Subcutaneous abdominal adipose tissue (tissue), 5 donors: ENCODE measurements around the gene RANGAP1.

Experiments
- H3K27ac ChIP-seq: one replicate; pipeline ENCODE4 v1.7.0; 2013; ENCODE audit warnings: low read depth, mild to moderate bottlenecking, inconsistent platforms, low read length, moderate library complexity
- H3K27me3 ChIP-seq, 5 donors: one replicate each; pipeline ENCODE4 v1.7.0; 2013; ENCODE audit warnings: low read length in 5 of 5, inconsistent platforms in 1 of 5; ENCODE audit not compliant: control insufficient read depth in 5 of 5, insufficient read depth in 4 of 5
- H3K36me3 ChIP-seq, 5 donors: one replicate each; pipeline ENCODE4 v1.7.0; 2013; ENCODE audit warnings: low read length in 5 of 5; ENCODE audit not compliant: control insufficient read depth in 5 of 5, insufficient read depth in 5 of 5
- H3K4me1 ChIP-seq, 5 donors: one replicate each; pipeline ENCODE4 v1.7.0; 2013; ENCODE audit warnings: low read length in 5 of 5, mild to moderate bottlenecking in 3 of 5, moderate library complexity in 1 of 5; ENCODE audit not compliant: control insufficient read depth in 5 of 5, insufficient read depth in 5 of 5
- H3K4me3 ChIP-seq, 5 donors: one replicate each; pipeline ENCODE4 v1.7.0; 2013; ENCODE audit warnings: low read length in 5 of 5, low read depth in 1 of 5
- H3K9ac ChIP-seq, 5 donors: one replicate each; pipeline ENCODE4 v1.7.0; 2013; ENCODE audit warnings: low read length in 5 of 5, mild to moderate bottlenecking in 4 of 5, moderate library complexity in 3 of 5
- H3K9me3 ChIP-seq, 5 donors: one replicate each; pipeline ENCODE4 v1.7.0; 2013; ENCODE audit warnings: low read length in 5 of 5; ENCODE audit not compliant: control insufficient read depth in 5 of 5
- donor health status: healthy.
- donor health status: healthy.
- donor health status: healthy.
- donor health status: healthy.
- donor health status: healthy.

The RANGAP1 gene

DNA sequence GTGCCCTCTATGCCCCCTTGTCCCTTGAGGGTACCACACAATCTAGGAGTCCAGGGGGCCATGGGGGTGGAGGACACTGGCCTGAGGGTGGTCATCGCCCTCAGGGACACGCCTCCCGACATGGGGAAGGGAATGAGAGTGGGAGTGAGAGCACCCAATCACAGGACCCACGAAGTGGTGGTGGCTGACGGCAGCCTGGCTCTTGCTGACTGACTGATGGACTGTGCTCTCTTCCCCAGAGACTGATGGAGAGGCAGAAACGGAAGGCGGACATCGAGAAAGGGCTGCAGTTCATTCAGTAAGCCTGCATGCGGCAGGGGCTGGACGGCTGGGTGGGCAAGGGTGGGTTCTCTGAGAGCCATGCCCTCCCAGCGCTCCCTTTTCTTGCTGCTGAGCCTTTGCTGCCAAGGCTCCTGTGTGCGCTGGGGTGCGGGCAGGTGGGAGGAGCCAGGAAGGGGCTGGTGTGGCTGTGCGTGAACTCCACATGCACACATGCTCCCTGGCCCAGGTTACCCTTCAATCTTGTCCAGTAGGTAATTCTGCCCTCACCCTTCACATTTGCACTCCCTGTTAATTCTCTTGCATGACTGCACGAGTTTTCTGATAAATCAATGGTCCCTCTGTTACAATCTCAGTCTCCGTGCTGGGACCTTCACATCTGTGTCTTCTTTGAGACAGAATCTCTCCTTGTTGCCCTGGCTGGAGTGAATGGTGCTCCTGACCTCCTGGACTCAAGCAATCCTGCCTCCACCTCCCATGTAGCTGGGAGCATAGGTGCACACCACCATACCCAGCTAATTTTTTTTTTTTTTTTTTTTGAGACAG is 34.6 kb upstream of the RANGAP1 start:
- Histone ChIP-seq H3K27ac (no peak overlapping the region), H3K4me1 (no peaks in the 10 kb centered on the region), H3K27me3 (no peaks in the 10 kb centered on the region), H3K9ac (no peak overlapping the region), H3K4me3 (no peak overlapping the region), H3K9me3 (no peaks in the 10 kb centered on the region), H3K36me3 (peaks cover 0 to 40% (median 35%) of the 10 kb centered on the region in 5 donors)

GRCh38 chr22:41315586-41315985 is 29.6 kb upstream of the RANGAP1 start:
- Histone ChIP-seq H3K27me3 (no peaks in the 10 kb centered on the region), H3K36me3 (peaks cover 0 to 10% (median 4%) of the 10 kb centered on the region in 5 donors), H3K4me3 (no peak overlapping the region), H3K4me1 (no peaks in the 10 kb centered on the region), H3K27ac (no peak overlapping the region), H3K9me3 (no peaks in the 10 kb centered on the region), H3K9ac (no peak overlapping the region)

GRCh38 chr22:41314821-41315220 is 28.8 kb upstream of the RANGAP1 start:
- Histone ChIP-seq H3K36me3 (peaks cover 0 to 9% (median 0%) of the 10 kb centered on the region in 5 donors), H3K9ac (no peak overlapping the region), H3K4me3 (no peak overlapping the region), H3K27ac (no peak overlapping the region), H3K9me3 (no peaks in the 10 kb centered on the region), H3K27me3 (no peaks in the 10 kb centered on the region), H3K4me1 (no peaks in the 10 kb centered on the region)

DNA sequence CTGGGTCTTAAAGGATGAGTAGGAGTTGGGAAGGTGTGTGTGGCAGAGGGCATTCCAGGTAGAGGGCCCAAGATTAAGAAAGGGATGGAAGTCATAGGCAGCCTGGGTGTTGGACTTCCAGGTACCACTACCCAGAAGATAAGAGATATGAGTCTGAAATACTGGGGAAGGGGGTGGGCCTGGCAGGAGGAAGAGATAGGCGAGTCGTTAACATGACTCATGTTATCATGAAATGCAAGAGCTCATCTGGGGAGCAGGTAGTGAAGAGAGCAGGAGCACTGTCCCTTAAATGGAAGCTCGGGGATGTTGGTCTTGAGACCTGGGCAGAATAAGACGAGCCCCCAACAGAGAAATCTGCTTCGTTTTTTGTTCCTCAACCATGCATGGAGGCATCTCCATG is 25.5 kb upstream of the RANGAP1 start:
- Histone ChIP-seq H3K4me1 (peaks cover 6 to 19% (median 15%) of the 10 kb centered on the region in 5 donors), H3K27me3 (no peaks in the 10 kb centered on the region), H3K9ac (no peak overlapping the region), H3K36me3 (peaks cover 0 to 12% (median 0%) of the 10 kb centered on the region in 5 donors), H3K27ac (no peak overlapping the region), H3K9me3 (no peaks in the 10 kb centered on the region), H3K4me3 (no peak overlapping the region)

GRCh38 chr22:41310336-41310735 is 24.3 kb upstream of the RANGAP1 start:
- no peak overlapping the region for H3K27ac ChIP-seq
- H3K27me3 ChIP-seq: no peaks in the 10 kb centered on the region
- no peak overlapping the region for H3K9ac ChIP-seq

DNA sequence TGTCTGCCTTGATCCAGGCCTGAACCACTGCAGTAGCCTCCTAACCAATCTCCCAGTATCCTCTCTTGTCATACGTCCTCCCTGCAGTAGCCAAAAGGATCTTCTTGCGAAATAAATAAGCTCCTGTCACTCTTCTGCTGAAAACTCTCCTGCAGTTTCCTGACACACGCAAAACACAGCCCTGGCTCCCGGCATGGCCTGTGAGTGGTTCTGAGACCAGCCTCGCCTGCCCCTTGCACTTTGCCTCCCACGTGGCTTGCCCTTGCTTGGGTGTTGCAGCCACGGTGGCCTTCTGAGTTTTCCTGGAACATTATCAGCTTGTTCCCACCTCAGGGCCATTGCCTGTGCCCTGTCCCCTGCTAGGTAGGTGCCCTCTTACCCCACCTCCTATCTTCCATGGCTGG is 22.6 kb upstream of the RANGAP1 start:
- H3K4me1 ChIP-seq: peaks cover 6 to 23% (median 15%) of the 10 kb centered on the region in 5 donors
- H3K9me3 ChIP-seq: no peaks in the 10 kb centered on the region
- no peaks in the 10 kb centered on the region for H3K27me3 ChIP-seq
- no peak overlapping the region for H3K4me3 ChIP-seq
- H3K9ac ChIP-seq: peak overlapping the region in 1 of 5 donors; percentile 38
- peak overlapping the region; percentile 1 for H3K27ac ChIP-seq
- H3K36me3 ChIP-seq: peaks cover 0 to 8% (median 0%) of the 10 kb centered on the region in 5 donors

More at GRCh38 chr22:41310336-41310735, 24.3 kb upstream of the RANGAP1 start:
- Histone ChIP-seq H3K36me3 (peaks cover 0 to 9% (median 0%) of the 10 kb centered on the region in 5 donors), H3K9me3 (no peaks in the 10 kb centered on the region), H3K4me1 (peaks cover 6 to 23% (median 15%) of the 10 kb centered on the region in 5 donors), H3K4me3 (no peak overlapping the region)

- H3K27ac ChIP-seq: peak overlapping the region; percentile 1
- no peaks in the 10 kb centered on the region for H3K9me3 ChIP-seq
- peaks cover 0 to 8% (median 0%) of the 10 kb centered on the region in 5 donors for H3K36me3 ChIP-seq
- no peaks in the 10 kb centered on the region for H3K27me3 ChIP-seq
- no peak overlapping the region for H3K9ac ChIP-seq
- no peak overlapping the region for H3K4me3 ChIP-seq
- peaks cover 8 to 27% (median 19%) of the 10 kb centered on the region in 5 donors for H3K4me1 ChIP-seq
Observed at GRCh38 chr22:41308054-41308453, 22.1 kb upstream of the RANGAP1 start.

GRCh38 chr22:41305646-41306045 is 19.7 kb upstream of the RANGAP1 start:
- Histone ChIP-seq H3K9ac (no peak overlapping the region), H3K27me3 (no peaks in the 10 kb centered on the region), H3K4me3 (no peak overlapping the region), H3K36me3 (peaks cover 0 to 8% (median 0%) of the 10 kb centered on the region in 5 donors), H3K27ac (no peak overlapping the region), H3K4me1 (peaks cover 12 to 41% (median 31%) of the 10 kb centered on the region in 5 donors), H3K9me3 (no peaks in the 10 kb centered on the region)

DNA sequence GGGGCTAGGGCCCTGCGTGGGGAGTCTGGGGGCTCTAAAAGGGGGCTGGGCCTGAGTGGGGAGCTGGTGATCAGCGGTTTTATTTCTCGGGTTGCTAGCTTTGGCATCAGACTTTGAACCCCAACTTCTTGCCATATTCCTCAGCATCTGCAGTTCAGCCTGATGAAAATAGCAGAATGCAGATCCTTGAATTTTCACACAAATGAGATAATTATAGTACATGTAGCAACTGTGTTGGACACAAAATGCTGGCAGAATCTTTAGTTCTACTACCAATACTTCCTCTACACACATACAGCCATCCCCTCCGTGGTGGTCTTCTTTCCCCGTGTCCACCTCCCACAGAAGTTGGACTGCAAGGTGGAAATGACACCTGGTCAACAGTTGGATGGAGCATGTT is 16.8 kb upstream of the RANGAP1 start:
- H3K27ac ChIP-seq: peak overlapping the region; percentile 91
- H3K36me3 ChIP-seq: no peaks in the 10 kb centered on the region
- peaks cover 6 to 29% (median 18%) of the 10 kb centered on the region in 5 donors for H3K4me1 ChIP-seq
- no peaks in the 10 kb centered on the region for H3K27me3 ChIP-seq
- H3K9ac ChIP-seq: peak overlapping the region; percentile 75 to 97 (median 93)
- no peaks in the 10 kb centered on the region for H3K9me3 ChIP-seq
- H3K4me3 ChIP-seq: peak overlapping the region; percentile 65 to 83 (median 78)

GRCh38 chr22:41302021-41302767 is 16.2 kb upstream of the RANGAP1 start:
- no peaks in the 10 kb centered on the region for H3K36me3 ChIP-seq
- H3K9ac ChIP-seq: peak overlapping the region; percentile 75 to 97 (median 93)
- H3K4me3 ChIP-seq: peak overlapping the region; percentile 65 to 83 (median 78)
- H3K27ac ChIP-seq: peak overlapping the region; percentile 91
- no peaks in the 10 kb centered on the region for H3K27me3 ChIP-seq
- peaks cover 6 to 23% (median 17%) of the 10 kb centered on the region in 5 donors for H3K4me1 ChIP-seq
- H3K9me3 ChIP-seq: no peaks in the 10 kb centered on the region
